Thoracic aorta (tissue), 2 donors: ENCODE measurements around the gene KIRREL1. TPM values are rescaled to one million over a fixed set of nuclear protein-coding genes. Genes with fewer than 3 reads are reported as not detected.

Source experiments
- ATAC-seq: fragments of 150-250 bp; one replicate; pipeline ENCODE4 v1.8.0; 2017; ENCODE audit warnings: low read depth; ENCODE audit not compliant: insufficient number of reproducible peaks, low FRiP score
- DNase-seq: peaks from one replicate; pipeline ENCODE4 v3.0.0-alpha.2; 2020; ENCODE audit warnings: low spot score
- H3K27ac ChIP-seq, 2 donors: fragments of 200-600 bp; sonication (generic); 1 replicate in 1 of 2; 2 replicates in 1 of 2; pipeline ENCODE4 v1.5.1; 2016; ENCODE audit warnings: mild to moderate bottlenecking in 2 of 2, moderate library complexity in 2 of 2
- H3K27me3 ChIP-seq: fragments of 200-600 bp; sonication (generic); replicated peaks from 2 replicates; pipeline ENCODE4 v1.6.0; 2016; ENCODE audit warnings: mild to moderate bottlenecking; ENCODE audit not compliant: insufficient read depth
- H3K36me3 ChIP-seq: fragments of 200-600 bp; sonication (generic); one replicate; pipeline ENCODE4 v1.5.1; 2016
- H3K4me1 ChIP-seq, 2 donors: fragments of 200-600 bp; sonication (generic); 1 replicate in 1 of 2; 2 replicates in 1 of 2; pipeline versions ENCODE4 v1.5.1 to v1.6.0; 2016; ENCODE audit warnings: low read depth in 2 of 2, mild to moderate bottlenecking in 1 of 2; ENCODE audit not compliant: control insufficient read depth in 1 of 2
- H3K4me3 ChIP-seq: fragments of 200-600 bp; sonication (generic); 2 replicates; pipeline ENCODE4 v1.5.1; 2016; ENCODE audit warnings: mild to moderate bottlenecking
- H3K9me3 ChIP-seq: fragments of 200-600 bp; sonication (generic); 2 replicates; pipeline ENCODE4 v1.5.1; 2016
- total RNA-seq, 2 donors: library from RNA; depleted of rRNA; stranded (reverse); fragments of >200 nt; gene quantifications; one replicate each; pipeline versions ENCODE4 v1.1.0 to v1.2.3, GENCODE V29; 2016
- TF ChIP-seq, protein P1 (sequence below): fragments of 200-600 bp; sonication (generic); IDR thresholded peaks from one replicate; pipeline ENCODE4 v1.5.1; 2019; ENCODE audit warnings: antibody characterized with exemption

Gene KIRREL1
- total RNA-seq, 2 donors from 2014 or later = 111 to 136 TPM

GRCh38 chr1:158103861-158104522 lies 110.5 kb downstream of the KIRREL1 start:
- Histone ChIP-seq H3K36me3 (no peaks in the 10 kb centered on the region), H3K9me3 (no peaks in the 10 kb centered on the region), H3K27ac (no peak overlapping the region), H3K27me3 (no peaks in the 10 kb centered on the region), H3K4me3 (no peak overlapping the region), H3K4me1 (no peaks in the 10 kb centered on the region)
- DNase-seq (no peak), ATAC-seq (no peak)
- TF ChIP-seq, protein P1, sequence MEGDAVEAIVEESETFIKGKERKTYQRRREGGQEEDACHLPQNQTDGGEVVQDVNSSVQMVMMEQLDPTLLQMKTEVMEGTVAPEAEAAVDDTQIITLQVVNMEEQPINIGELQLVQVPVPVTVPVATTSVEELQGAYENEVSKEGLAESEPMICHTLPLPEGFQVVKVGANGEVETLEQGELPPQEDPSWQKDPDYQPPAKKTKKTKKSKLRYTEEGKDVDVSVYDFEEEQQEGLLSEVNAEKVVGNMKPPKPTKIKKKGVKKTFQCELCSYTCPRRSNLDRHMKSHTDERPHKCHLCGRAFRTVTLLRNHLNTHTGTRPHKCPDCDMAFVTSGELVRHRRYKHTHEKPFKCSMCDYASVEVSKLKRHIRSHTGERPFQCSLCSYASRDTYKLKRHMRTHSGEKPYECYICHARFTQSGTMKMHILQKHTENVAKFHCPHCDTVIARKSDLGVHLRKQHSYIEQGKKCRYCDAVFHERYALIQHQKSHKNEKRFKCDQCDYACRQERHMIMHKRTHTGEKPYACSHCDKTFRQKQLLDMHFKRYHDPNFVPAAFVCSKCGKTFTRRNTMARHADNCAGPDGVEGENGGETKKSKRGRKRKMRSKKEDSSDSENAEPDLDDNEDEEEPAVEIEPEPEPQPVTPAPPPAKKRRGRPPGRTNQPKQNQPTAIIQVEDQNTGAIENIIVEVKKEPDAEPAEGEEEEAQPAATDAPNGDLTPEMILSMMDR = no peak

DNA sequence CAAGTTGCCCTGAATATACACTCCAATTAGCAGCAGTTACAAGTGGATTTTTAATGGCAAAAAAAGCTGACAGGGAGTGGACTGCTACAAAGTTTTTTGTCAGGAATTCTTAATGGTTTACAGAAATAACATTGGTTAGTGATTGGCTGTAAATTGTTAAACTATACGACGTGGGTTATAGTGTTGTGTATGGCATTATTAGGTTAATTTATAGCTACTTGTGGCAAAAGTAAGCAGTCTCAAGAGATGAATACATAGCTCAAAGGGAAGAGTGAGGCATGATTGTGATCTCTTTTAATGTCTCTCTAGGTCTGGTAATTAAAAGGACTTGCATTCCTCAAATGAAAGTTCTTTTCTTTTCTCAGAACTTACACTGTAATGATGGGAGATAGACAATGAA lies 111.4 kb downstream of the KIRREL1 start:
- no peak for ATAC-seq
- H3K4me1 ChIP-seq = no peaks in the 10 kb centered on the region
- DNase-seq = no peak
- no peaks in the 10 kb centered on the region for H3K27me3 ChIP-seq
- no peaks in the 10 kb centered on the region for H3K36me3 ChIP-seq
- H3K9me3 ChIP-seq = no peaks in the 10 kb centered on the region
- no peak overlapping the region for H3K27ac ChIP-seq
- H3K4me3 ChIP-seq = no peak overlapping the region
- TF ChIP-seq, protein P1 = no peak

GRCh38 chr1:158105352-158106095 lies 112.1 kb downstream of the KIRREL1 start:
- no peak for DNase-seq
- no peaks in the 10 kb centered on the region for H3K36me3 ChIP-seq
- H3K4me3 ChIP-seq = no peak overlapping the region
- no peaks in the 10 kb centered on the region for H3K4me1 ChIP-seq
- H3K9me3 ChIP-seq = no peaks in the 10 kb centered on the region
- H3K27ac ChIP-seq = no peak overlapping the region
- TF ChIP-seq, protein P1 = no peak
- no peak for ATAC-seq
- H3K27me3 ChIP-seq = no peaks in the 10 kb centered on the region

- no peaks in the 10 kb centered on the region for H3K27me3 ChIP-seq
- no peak overlapping the region for H3K4me3 ChIP-seq
- no peak overlapping the region for H3K27ac ChIP-seq
- H3K4me1 ChIP-seq = no peaks in the 10 kb centered on the region
- TF ChIP-seq, protein P1 = no peak
- H3K9me3 ChIP-seq = no peaks in the 10 kb centered on the region
- ATAC-seq (no peak), DNase-seq (no peak)
- H3K36me3 ChIP-seq = no peaks in the 10 kb centered on the region
Observed at GRCh38 chr1:158107916-158108315, 114.5 kb downstream of the KIRREL1 start.

GRCh38 chr1:158112994-158113758 lies 119.7 kb downstream of the KIRREL1 start:
- Histone ChIP-seq H3K4me3 (peak overlapping the region; percentile 77), H3K4me1 (peaks cover 0 to 8% of the 10 kb centered on the region in 2 donors), H3K36me3 (no peaks in the 10 kb centered on the region), H3K27me3 (no peaks in the 10 kb centered on the region), H3K9me3 (no peaks in the 10 kb centered on the region), H3K27ac (no peak overlapping the region)
- TF ChIP-seq, protein P1 = peak; percentile 33
- no peak for ATAC-seq
- DNase-seq = no peak
